ENCODE measurements around the gene CNIH3. TPM values are rescaled to one million over a fixed set of nuclear protein-coding genes. Genes with fewer than 3 reads are reported as not detected.

Gene CNIH3
- total RNA-seq, 2 experiments from 2014 or later: 1.6 to 2.2 TPM

DNA sequence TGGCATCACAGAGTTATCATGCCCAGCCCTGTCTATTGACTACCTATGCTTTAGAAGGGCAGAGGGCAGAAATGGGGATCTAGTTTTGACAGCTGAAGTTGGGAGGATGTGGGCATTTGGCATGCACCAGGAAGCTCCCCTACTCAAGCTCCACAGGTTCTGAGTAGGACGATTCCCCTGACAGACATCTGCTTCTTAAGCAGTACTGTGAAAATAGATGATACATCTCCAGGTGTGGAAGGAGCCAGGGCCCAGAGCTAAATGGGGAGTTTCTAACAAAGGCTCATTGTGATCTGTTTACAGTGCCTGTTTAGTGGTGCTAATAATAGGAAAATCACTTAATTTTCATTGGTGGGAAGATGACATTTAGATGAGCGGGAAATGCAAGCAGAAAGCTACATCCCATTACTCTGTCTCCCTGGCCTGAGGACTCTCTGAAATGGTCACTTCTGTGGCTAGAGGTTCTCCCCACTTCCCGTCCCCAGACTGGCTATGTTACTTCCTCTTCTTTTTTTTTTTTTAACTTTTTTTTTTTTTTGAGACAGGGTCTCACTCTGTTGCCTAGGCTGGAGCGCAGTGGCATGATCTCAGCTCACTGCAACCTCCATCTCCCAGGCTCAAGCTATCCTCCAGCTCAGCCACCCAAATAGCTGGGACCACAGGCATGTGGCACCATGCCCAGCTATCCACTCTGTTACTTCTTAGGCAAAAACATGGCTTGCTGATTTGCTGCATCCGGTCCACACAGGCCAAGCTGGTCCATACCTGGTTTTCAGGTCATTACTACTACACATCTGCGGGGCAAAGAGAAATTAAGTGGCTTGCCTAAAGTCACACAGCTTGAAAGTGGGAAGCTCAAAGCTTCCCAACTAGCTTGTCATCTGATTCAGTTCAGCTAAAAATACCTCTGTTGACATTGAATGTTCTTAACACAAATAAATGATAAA lies 23.2 kb upstream of the CNIH3 start:
- no peak overlapping the region for H3K4me3 Mint-ChIP-seq
- ATAC-seq (ENCODE audit: low read depth) (peak; percentile 56), DNase-seq (no peak)
- H3K27me3 Mint-ChIP-seq: peaks cover 2% of the 10 kb centered on the region
- peaks cover 1% of the 10 kb centered on the region for H3K36me3 Mint-ChIP-seq
- no peaks in the 10 kb centered on the region for H3K9me3 Mint-ChIP-seq
- H3K27ac Mint-ChIP-seq: no peak overlapping the region
- POLR2A ChIA-PET: no interaction called here
- H3K4me1 Mint-ChIP-seq: peaks cover 12% of the 10 kb centered on the region

DNA sequence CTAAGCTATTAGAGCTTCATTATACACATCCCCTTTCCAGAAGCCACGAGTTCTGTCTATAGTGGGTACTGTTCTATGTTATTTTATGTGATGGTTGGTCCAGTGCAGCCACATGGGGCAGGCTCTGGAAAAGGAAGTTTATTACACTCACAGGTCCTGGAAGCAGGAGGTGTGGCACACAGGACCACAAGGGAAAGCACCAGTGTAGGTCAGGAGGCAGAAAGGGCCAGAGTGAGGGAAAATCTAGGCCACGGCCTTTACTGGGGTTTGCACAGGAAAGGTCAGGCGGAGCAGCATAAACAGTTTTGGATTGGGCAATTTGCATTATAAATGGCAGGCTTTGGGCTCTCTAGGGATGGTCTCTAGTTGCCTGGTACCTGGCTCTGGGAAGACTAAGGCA lies 21.8 kb upstream of the CNIH3 start:
- H3K4me1 Mint-ChIP-seq: peaks cover 12% of the 10 kb centered on the region
- H3K27ac Mint-ChIP-seq: no peak overlapping the region
- H3K9me3 Mint-ChIP-seq: no peaks in the 10 kb centered on the region
- no peak overlapping the region for H3K4me3 Mint-ChIP-seq
- H3K36me3 Mint-ChIP-seq: peaks cover 1% of the 10 kb centered on the region
- no peaks in the 10 kb centered on the region for H3K27me3 Mint-ChIP-seq
- DNase-seq: no peak
- POLR2A ChIA-PET: no interaction called here
- no peak for ATAC-seq (ENCODE audit: low read depth)

DNA sequence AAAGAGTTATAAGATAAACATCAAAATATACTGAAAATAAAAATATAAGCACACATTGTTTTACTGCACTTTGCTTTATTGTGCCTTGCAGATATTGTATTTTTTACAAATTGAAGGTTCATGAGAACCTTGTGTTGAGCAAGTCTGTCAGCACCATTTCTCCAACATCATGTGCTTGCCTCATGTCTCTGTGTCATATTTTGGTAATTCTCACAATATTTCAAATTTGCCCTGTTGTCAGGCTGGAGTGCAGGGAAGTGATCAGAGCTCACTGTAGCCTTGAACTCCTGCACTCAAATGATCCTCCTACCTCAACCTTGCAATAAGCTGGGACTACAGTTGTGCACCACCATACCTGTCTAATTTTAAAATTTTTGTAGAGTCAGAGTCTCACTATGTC lies 21.3 kb upstream of the CNIH3 start:
- Mint-ChIP-seq H3K36me3 (peaks cover 1% of the 10 kb centered on the region), H3K9me3 (no peaks in the 10 kb centered on the region), H3K27ac (no peak overlapping the region), H3K4me3 (no peak overlapping the region), H3K4me1 (peaks cover 12% of the 10 kb centered on the region), H3K27me3 (no peaks in the 10 kb centered on the region)
- no peak for ATAC-seq (ENCODE audit: low read depth)
- POLR2A ChIA-PET: no interaction called here
- DNase-seq: no peak

DNA sequence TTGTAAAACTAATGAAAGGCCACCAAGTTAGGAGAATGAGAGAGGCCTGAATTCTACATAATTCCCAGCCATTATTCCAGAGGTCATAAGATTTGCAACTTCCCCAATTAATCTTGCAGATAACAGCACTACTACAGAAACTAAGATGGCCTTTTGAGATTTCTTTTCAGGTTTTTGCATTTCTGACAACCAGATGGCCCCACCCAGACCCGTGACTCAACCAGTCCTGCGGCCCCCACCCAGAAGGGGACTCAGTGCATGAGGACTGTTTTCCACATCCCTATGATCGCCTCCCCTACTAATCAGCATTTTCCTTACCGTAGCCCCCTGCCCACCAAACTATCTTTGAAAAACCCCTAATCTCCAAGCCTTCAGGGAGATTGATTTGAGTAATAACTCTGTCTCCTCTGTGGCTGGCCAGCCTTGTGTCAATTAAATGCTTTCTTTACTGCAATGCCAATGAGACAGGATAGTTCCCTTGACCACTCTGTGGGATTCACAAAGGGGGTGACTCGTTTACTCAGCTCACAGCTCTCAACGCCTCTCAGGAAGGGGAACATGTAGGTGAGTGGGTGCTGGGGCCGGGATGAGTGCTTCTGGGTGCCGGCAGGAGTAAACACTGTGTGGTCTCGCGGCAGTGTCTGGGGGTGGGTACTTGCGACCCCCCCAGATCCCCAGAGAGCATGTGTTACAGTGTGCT lies 10.5 kb upstream of the CNIH3 start:
- DNase-seq (no peak), ATAC-seq (ENCODE audit: low read depth) (no peak)
- Mint-ChIP-seq H3K4me3 (no peak overlapping the region), H3K4me1 (no peaks in the 10 kb centered on the region), H3K36me3 (no peaks in the 10 kb centered on the region), H3K27ac (no peak overlapping the region), H3K27me3 (peaks cover 22% of the 10 kb centered on the region), H3K9me3 (peaks cover 2% of the 10 kb centered on the region)
- POLR2A ChIA-PET: no interaction called here

DNA sequence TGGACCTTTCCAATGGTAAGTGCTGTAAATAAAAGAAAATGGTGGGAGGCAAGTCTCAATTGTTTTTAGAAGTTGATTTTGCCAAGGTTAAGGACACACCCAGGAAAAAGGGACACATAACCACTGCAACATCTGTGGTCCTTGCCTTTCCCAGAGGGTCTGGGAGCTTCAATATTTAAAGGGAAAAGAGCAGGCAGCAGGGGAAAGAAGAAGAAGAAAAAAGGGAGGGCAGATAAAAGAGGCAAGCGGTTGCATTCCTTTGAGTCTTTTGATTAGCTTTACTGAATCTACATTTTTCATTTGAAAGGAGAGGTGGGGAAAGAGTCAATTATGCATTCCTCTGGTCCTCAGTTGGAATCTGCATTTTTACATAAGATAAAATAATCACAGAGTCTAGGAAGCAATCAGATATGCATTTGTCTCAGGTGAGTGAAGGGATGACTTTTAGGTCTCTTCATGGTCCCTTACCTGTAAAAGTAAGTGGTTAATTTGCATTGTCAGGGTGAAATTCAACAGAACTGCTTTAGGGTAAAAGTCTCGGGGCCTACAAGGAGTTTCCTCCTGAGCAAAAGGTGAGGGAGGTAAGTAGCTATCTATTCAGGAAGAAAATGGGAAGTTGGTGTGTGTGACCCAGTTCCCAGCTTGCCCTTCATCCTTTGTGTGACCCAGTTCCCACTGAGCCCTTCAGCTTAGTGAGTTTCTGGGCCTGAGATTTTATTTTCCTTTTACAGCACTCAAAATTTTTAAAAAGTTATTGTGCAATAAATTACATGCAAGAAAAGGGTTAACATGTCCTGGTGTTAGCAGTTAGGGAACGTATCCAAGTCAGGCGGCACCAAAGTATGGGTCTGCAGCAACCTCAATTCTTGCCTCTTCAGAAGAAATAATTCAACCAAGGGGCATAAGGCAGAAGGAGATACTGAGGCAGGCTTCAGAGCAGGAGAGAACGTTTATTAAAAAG lies 8.6 kb upstream of the CNIH3 start:
- H3K36me3 Mint-ChIP-seq: no peaks in the 10 kb centered on the region
- H3K4me1 Mint-ChIP-seq: no peaks in the 10 kb centered on the region
- ATAC-seq (ENCODE audit: low read depth): no peak
- H3K27ac Mint-ChIP-seq: no peak overlapping the region
- POLR2A ChIA-PET: interaction anchor here (1.2 kb wide), 1 partner anchor 16 kb away, joined by 3 read pairs; no protein-coding TSS in a partner anchor
- no peak overlapping the region for H3K4me3 Mint-ChIP-seq
- H3K9me3 Mint-ChIP-seq: peaks cover 2% of the 10 kb centered on the region
- DNase-seq: no peak
- peaks cover 22% of the 10 kb centered on the region for H3K27me3 Mint-ChIP-seq

DNA sequence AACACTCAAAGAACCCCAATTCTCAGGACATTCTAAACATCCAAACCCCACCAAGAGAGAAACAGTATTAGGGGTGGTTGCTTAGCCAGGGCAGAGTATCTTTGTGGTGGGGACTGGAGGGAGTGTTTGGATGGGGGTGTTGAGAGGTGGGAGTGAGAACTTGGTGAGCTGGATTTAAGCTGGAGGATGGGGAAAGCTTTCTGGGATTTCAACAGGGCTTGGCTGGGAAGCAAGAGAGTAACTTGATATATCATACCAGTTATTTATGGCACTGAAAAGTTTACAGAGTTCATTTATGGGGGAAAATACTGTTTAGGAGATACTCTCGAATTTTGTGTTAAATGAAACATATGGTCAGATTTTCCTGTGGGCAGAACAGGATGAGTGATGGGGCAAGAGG lies 6.8 kb upstream of the CNIH3 start:
- Mint-ChIP-seq H3K4me1 (no peaks in the 10 kb centered on the region), H3K27ac (no peak overlapping the region), H3K4me3 (no peak overlapping the region), H3K9me3 (peaks cover 2% of the 10 kb centered on the region), H3K36me3 (no peaks in the 10 kb centered on the region), H3K27me3 (peaks cover 22% of the 10 kb centered on the region)
- POLR2A ChIA-PET: no interaction called here
- ATAC-seq (ENCODE audit: low read depth) (no peak), DNase-seq (no peak)

DNA sequence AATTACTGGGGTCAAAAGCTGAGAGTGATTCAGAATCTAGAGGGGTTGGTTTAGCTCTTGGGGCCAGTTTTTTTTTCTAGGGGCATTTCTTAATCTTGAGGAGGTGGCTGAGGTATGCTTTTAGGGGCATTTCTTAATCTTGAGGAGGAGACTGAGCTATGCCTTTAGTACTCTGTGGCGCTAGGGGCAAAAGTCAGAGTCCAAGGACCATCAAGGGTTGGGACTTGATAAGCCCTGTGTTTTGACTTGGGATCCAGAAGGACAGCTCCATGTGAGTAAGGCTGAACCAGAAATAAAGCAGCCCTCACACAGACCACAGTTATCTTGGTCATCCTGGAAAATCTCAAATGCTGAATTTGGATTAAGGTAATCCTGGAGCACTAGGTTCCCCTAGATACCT lies 3.9 kb upstream of the CNIH3 start:
- H3K4me1 Mint-ChIP-seq: peaks cover 8% of the 10 kb centered on the region
- peaks cover 2% of the 10 kb centered on the region for H3K9me3 Mint-ChIP-seq
- POLR2A ChIA-PET: no interaction called here
- no peak overlapping the region for H3K4me3 Mint-ChIP-seq
- peaks cover 45% of the 10 kb centered on the region for H3K27me3 Mint-ChIP-seq
- ATAC-seq (ENCODE audit: low read depth): no peak
- H3K27ac Mint-ChIP-seq: no peak overlapping the region
- DNase-seq: no peak
- H3K36me3 Mint-ChIP-seq: no peaks in the 10 kb centered on the region

DNA sequence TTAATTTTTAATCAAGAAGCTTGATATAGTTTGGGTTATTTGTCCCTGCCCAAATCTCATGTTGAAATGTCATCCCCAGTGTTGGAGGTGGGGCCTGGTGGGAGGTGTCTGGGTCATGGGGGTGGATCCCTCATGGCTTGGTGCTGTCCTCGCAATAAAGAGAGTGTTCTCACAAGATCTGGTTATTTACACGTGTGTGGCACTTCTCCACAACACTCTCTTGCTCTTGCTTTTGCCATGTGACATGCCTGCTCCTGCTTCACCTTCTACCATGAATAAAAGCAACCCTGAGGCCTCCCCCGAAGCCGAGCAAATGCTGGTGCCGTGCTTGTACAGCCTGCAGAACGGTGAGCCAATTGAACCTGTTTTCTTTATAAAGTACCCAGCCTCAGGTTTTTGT lies 2.6 kb upstream of the CNIH3 start:
- peaks cover 55% of the 10 kb centered on the region for H3K27me3 Mint-ChIP-seq
- no peak overlapping the region for H3K27ac Mint-ChIP-seq
- H3K4me3 Mint-ChIP-seq: no peak overlapping the region
- ATAC-seq (ENCODE audit: low read depth) (no peak), DNase-seq (no peak)
- POLR2A ChIA-PET: interaction anchor here (2.5 kb wide), 1 partner anchor 10 kb away, joined by 7 read pairs; no protein-coding TSS in a partner anchor
- peaks cover 2% of the 10 kb centered on the region for H3K9me3 Mint-ChIP-seq
- H3K36me3 Mint-ChIP-seq: no peaks in the 10 kb centered on the region
- H3K4me1 Mint-ChIP-seq: peaks cover 15% of the 10 kb centered on the region

DNA sequence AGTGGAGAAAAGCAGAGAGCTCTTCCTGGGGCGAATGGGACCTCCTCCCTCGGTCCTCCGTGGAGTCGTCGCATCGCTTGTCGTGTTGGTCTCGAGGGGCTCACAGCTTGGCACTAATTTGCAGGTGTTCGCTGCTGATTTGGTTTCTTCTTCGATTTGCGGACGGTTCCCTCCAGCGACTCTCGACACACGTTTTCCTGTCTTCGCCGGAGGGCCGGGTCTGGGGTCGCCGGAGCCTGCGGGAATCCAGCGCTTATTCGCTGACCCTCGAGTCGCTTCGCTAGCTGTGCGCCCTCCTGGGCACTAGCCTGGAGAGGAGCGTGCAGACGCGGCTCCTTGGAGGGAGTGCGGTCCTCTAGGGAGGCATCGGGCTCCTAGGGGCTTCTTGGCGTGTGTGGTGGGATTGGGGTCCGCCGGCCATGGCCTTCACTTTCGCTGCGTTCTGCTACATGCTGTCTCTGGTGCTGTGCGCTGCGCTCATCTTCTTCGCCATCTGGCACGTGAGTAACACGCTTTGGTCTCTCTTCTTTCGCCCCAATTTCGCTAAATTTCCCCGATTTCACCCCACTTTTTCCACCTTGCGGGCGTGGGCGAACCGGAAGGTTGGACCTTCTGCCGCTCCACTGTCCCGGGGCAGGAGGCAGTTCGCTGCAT lies 766 bp downstream of the CNIH3 start:
- ATAC-seq (ENCODE audit: low read depth): peak; percentile 21
- H3K4me3 Mint-ChIP-seq: peak overlapping the region; percentile 48

DNA sequence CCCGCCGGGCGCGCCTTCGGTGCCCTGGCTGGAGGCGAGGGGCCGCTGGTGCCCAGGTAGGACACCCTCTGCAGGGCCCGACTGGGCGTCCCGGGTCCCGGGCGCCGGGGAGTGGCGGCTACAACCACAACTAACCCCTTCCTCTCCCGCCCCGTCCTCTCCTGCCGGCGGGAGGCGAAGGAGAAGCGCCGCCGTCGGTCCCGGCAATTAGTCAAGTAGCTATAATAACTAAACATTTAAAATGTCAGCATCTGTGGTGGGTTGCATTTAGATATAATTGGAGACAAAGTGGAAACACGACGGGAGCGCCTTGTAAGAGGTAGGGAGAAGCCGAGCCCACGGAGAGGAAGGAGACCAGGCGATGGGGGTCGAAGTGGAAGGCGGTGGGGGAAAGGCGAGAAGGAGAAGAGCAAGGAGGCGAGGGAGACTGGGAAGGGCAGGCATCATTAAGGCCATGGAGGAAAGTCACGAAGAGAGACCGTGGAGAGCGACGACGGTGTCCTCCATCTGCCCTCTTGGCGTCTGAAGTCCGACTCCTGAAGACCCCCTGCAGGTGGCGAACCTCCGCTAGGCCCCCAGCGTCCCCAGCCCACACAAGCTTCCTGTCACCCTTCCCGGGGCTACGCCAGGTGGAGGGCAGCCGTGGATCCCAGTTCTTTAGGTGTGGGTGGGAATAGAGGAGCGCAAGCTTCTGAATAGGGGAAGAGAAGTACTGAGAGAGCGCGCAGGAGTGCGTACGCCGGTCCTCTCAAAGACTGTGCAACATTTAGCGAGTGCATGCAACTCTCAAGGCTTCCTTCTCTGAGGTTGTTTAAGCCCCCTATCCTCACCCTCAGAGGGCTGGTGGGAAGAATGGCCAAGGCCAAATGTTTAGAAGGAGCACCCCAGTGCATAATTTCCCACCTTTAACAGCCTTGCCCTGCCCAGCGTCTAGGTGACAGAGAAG lies 1.6 kb downstream of the CNIH3 start:
- peak overlapping the region; percentile 42 for H3K4me3 Mint-ChIP-seq
- peaks cover 18% of the 10 kb centered on the region for H3K4me1 Mint-ChIP-seq
- DNase-seq (peak; percentile 39), ATAC-seq (ENCODE audit: low read depth) (no peak)
- no peak overlapping the region for H3K27ac Mint-ChIP-seq
- peaks cover 7% of the 10 kb centered on the region for H3K9me3 Mint-ChIP-seq
- POLR2A ChIA-PET: interaction anchor here (0.8 kb wide), 1 partner anchor 62 kb away, joined by 3 read pairs; no protein-coding TSS in a partner anchor
- H3K36me3 Mint-ChIP-seq: peaks cover 8% of the 10 kb centered on the region
- peaks cover 74% of the 10 kb centered on the region for H3K27me3 Mint-ChIP-seq

More for the DNA sequence above, 766 bp downstream of the CNIH3 start:
- Mint-ChIP-seq H3K27me3 (peaks cover 73% of the 10 kb centered on the region), H3K9me3 (peaks cover 5% of the 10 kb centered on the region), H3K4me1 (peaks cover 15% of the 10 kb centered on the region), H3K36me3 (peaks cover 3% of the 10 kb centered on the region), H3K27ac (no peak overlapping the region)
- peak; percentile 39 for DNase-seq
- POLR2A ChIA-PET: interaction anchor here (0.8 kb wide), 1 partner anchor 61 kb away, joined by 3 read pairs; no protein-coding TSS in a partner anchor

DNA sequence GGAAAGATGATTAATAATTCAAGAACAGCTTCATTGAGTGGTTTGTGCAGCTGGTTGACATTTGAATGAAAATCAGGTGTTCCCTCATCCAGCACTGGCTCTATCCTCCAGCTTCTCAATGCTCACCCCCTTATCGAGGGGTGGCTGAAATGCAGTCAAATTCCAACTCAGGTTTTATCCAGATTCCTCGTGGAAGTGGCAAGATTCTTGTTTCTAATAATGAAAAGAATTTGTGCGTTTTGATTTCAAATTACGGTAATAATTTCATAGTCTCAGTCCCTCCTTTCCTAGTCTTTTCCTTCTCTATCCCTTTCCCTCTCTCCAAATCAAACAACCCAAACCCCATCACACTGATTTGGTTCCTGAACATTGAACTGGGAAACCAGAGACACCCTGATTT lies 3.1 kb downstream of the CNIH3 start:
- POLR2A ChIA-PET: no interaction called here
- peaks cover 7% of the 10 kb centered on the region for H3K9me3 Mint-ChIP-seq
- H3K27ac Mint-ChIP-seq: no peak overlapping the region
- H3K4me1 Mint-ChIP-seq: peaks cover 31% of the 10 kb centered on the region
- H3K36me3 Mint-ChIP-seq: peaks cover 9% of the 10 kb centered on the region
- ATAC-seq (ENCODE audit: low read depth): no peak
- H3K27me3 Mint-ChIP-seq: peaks cover 72% of the 10 kb centered on the region
- DNase-seq: no peak
- no peak overlapping the region for H3K4me3 Mint-ChIP-seq

DNA sequence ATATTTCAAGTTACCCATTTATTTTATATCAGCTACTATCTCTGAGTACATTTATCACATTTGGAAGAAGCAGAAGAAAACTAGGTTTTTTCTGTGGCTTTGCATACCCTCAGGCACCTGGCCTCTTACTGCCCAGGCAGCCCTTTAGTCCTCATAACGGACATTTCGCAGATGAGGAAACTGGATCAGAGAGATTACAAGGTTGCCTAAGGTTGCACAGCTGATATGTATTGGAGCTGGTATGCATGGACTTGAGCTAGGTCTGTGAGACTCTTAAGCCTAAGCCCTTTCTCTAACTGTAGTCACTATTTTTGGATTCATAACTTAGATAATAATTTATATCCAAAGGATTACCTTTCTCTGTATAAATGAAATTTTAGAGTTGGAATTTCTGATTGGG lies 4.0 kb downstream of the CNIH3 start:
- POLR2A ChIA-PET: no interaction called here
- Mint-ChIP-seq H3K27ac (no peak overlapping the region), H3K9me3 (peaks cover 7% of the 10 kb centered on the region), H3K27me3 (peaks cover 65% of the 10 kb centered on the region), H3K4me3 (no peak overlapping the region), H3K4me1 (peaks cover 37% of the 10 kb centered on the region), H3K36me3 (peaks cover 9% of the 10 kb centered on the region)
- DNase-seq (no peak), ATAC-seq (ENCODE audit: low read depth) (no peak)

All from activated naive CD8-positive, alpha-beta T cell treated with anti-CD3 and anti-CD28 coated beads, Interleukin-2, amount 10 ng/mL, durations not matched to agents 7 days and 5 days (primary cell).